Osteocyte (in vitro differentiated cells): ENCODE measurements around the gene RAD18. TPM values are rescaled to one million over a fixed set of nuclear protein-coding genes. Genes with fewer than 3 reads are reported as not detected.

Experiments
- DNase-seq: peaks from one replicate; pipeline ENCODE4 v3.0.0; 2021; ENCODE audit warnings: mixed read lengths; ENCODE audit not compliant: unreplicated experiment; ENCODE audit errors: extremely low spot score
- H3K27ac Mint-ChIP-seq: one replicate; pipeline ENCODE4 v1.8.0; 2021; ENCODE audit warnings: mild to moderate bottlenecking, mixed read lengths; ENCODE audit not compliant: unreplicated experiment
- H3K27me3 Mint-ChIP-seq: one replicate; pipeline ENCODE4 v1.8.0; 2021; ENCODE audit warnings: mixed read lengths; ENCODE audit not compliant: unreplicated experiment
- H3K36me3 Mint-ChIP-seq: one replicate; pipeline ENCODE4 v1.8.0; 2021; ENCODE audit warnings: mixed read lengths; ENCODE audit not compliant: unreplicated experiment
- H3K4me1 Mint-ChIP-seq: one replicate; pipeline ENCODE4 v1.8.0; 2021; ENCODE audit warnings: mixed read lengths; ENCODE audit not compliant: unreplicated experiment
- H3K4me3 Mint-ChIP-seq: one replicate; pipeline ENCODE4 v1.8.0; 2021; ENCODE audit warnings: mild to moderate bottlenecking, moderate library complexity, mixed read lengths; ENCODE audit not compliant: unreplicated experiment
- H3K9me3 Mint-ChIP-seq: one replicate; pipeline ENCODE4 v1.8.0; 2021; ENCODE audit warnings: mixed read lengths; ENCODE audit not compliant: unreplicated experiment
- CTCF ChIP-seq: fragments of 200-600 bp; sonication (generic); IDR thresholded peaks from 2 replicates; pipeline ENCODE4 v1.5.0; 2021; ENCODE audit warnings: antibody characterized with exemption, mild to moderate bottlenecking, moderate library complexity
- total RNA-seq: library from RNA; stranded (reverse); gene quantifications from 2 replicates; pipeline ENCODE4 v1.2.1, GENCODE V29; 2021

The RAD18 gene
- total RNA-seq, 1 donor from 2014 or later = 18.6 TPM

GRCh38 chr3:8969241-8969640 is 6.0 kb upstream of the RAD18 start:
- H3K27me3 Mint-ChIP-seq = no peaks in the 10 kb centered on the region
- no peaks in the 10 kb centered on the region for H3K36me3 Mint-ChIP-seq
- H3K4me3 Mint-ChIP-seq = no peak overlapping the region
- peaks cover 3% of the 10 kb centered on the region for H3K4me1 Mint-ChIP-seq
- H3K9me3 Mint-ChIP-seq = no peaks in the 10 kb centered on the region
- no peak for TF ChIP-seq CTCF
- H3K27ac Mint-ChIP-seq = no peak overlapping the region
- no peak for DNase-seq

- Mint-ChIP-seq H3K36me3 (no peaks in the 10 kb centered on the region), H3K4me1 (peaks cover 11% of the 10 kb centered on the region), H3K27me3 (no peaks in the 10 kb centered on the region), H3K9me3 (no peaks in the 10 kb centered on the region), H3K27ac (no peak overlapping the region), H3K4me3 (no peak overlapping the region)
- no peak for TF ChIP-seq CTCF
- DNase-seq = no peak
Observed at GRCh38 chr3:8968375-8968882, 5.2 kb upstream of the RAD18 start.

GRCh38 chr3:8967553-8967952 is 4.3 kb upstream of the RAD18 start:
- DNase-seq = no peak
- Mint-ChIP-seq H3K4me3 (no peak overlapping the region), H3K27me3 (no peaks in the 10 kb centered on the region), H3K36me3 (no peaks in the 10 kb centered on the region), H3K9me3 (no peaks in the 10 kb centered on the region), H3K27ac (no peak overlapping the region), H3K4me1 (peaks cover 20% of the 10 kb centered on the region)
- TF ChIP-seq CTCF = no peak

GRCh38 chr3:8966820-8967348 is 3.6 kb upstream of the RAD18 start:
- Mint-ChIP-seq H3K27ac (no peak overlapping the region), H3K4me1 (peaks cover 26% of the 10 kb centered on the region), H3K9me3 (no peaks in the 10 kb centered on the region), H3K36me3 (no peaks in the 10 kb centered on the region), H3K27me3 (no peaks in the 10 kb centered on the region), H3K4me3 (no peak overlapping the region)
- no peak for DNase-seq
- no peak for TF ChIP-seq CTCF

- H3K36me3 Mint-ChIP-seq = no peaks in the 10 kb centered on the region
- H3K27me3 Mint-ChIP-seq = no peaks in the 10 kb centered on the region
- TF ChIP-seq CTCF = no peak
- H3K4me3 Mint-ChIP-seq = no peak overlapping the region
- no peaks in the 10 kb centered on the region for H3K9me3 Mint-ChIP-seq
- DNase-seq = no peak
- no peak overlapping the region for H3K27ac Mint-ChIP-seq
- peaks cover 31% of the 10 kb centered on the region for H3K4me1 Mint-ChIP-seq
Observed at GRCh38 chr3:8966150-8966819, 3.0 kb upstream of the RAD18 start.
